Activated CD4-positive, alpha-beta T cell treated with anti-CD3 and anti-CD28 coated beads, Interleukin-2, Interleukin-6, amounts not matched to agents 100 ng/mL and 50 ng/mL, durations not matched to agents 16 hours and 8 hours (primary cell): Measurements from ENCODE around the gene CBLB.

Experiments used
- DNase-seq: peaks from one replicate; pipeline ENCODE4 v3.0.0-alpha.2; 2020

CBLB gene

GRCh38 chr3:105674437-105675065 is 194.3 kb downstream of the CBLB start:
- no peak for DNase-seq

GRCh38 chr3:105672996-105673395 is 195.8 kb downstream of the CBLB start:
- no peak for DNase-seq

GRCh38 chr3:105662306-105662705 is 206.5 kb downstream of the CBLB start:
- DNase-seq, result no peak

- no peak for DNase-seq
Observed at GRCh38 chr3:105661461-105661860, 207.4 kb downstream of the CBLB start.

- DNase-seq, result no peak
Observed at GRCh38 chr3:105656651-105657504, 211.9 kb downstream of the CBLB start.

- DNase-seq, result no peak
Observed at GRCh38 chr3:105653868-105654267, 214.9 kb downstream of the CBLB start.

GRCh38 chr3:105653166-105653565 is 215.6 kb downstream of the CBLB start:
- DNase-seq, result no peak

GRCh38 chr3:105649480-105649879 is 219.3 kb downstream of the CBLB start:
- no peak for DNase-seq

- DNase-seq, result peak; percentile 7
Observed at GRCh38 chr3:105647047-105647446, 221.8 kb downstream of the CBLB start.

GRCh38 chr3:105639131-105639530 is 229.7 kb downstream of the CBLB start:
- DNase-seq, result no peak

- no peak for DNase-seq
Observed at GRCh38 chr3:105634708-105635107, 234.1 kb downstream of the CBLB start.

GRCh38 chr3:105629718-105630117 is 239.1 kb downstream of the CBLB start:
- no peak for DNase-seq

GRCh38 chr3:105626739-105627138 is 242.1 kb downstream of the CBLB start:
- DNase-seq, result no peak

- no peak for DNase-seq
Observed at GRCh38 chr3:105622169-105622568, 246.6 kb downstream of the CBLB start.

GRCh38 chr3:105620236-105620635 is 248.6 kb downstream of the CBLB start:
- no peak for DNase-seq

- no peak for DNase-seq
Observed at GRCh38 chr3:105619651-105620050, 249.2 kb downstream of the CBLB start.

- no peak for DNase-seq
Observed at GRCh38 chr3:105618556-105618955, 250.3 kb downstream of the CBLB start.

GRCh38 chr3:105616374-105617121 is 252.3 kb downstream of the CBLB start:
- no peak for DNase-seq

GRCh38 chr3:105615814-105616213 is 253.0 kb downstream of the CBLB start:
- DNase-seq, result no peak

GRCh38 chr3:105614288-105615030 is 254.4 kb downstream of the CBLB start:
- DNase-seq, result no peak

GRCh38 chr3:105613120-105613519 is 255.7 kb downstream of the CBLB start:
- no peak for DNase-seq

GRCh38 chr3:105611304-105612192 is 257.3 kb downstream of the CBLB start:
- no peak for DNase-seq
